Neural cell (in vitro differentiated cells): ENCODE results near the gene FILIP1L. TPM values are rescaled to one million over a fixed set of nuclear protein-coding genes. Genes with fewer than 3 reads are reported as not detected.

ENCODE experiments used
- H2AFZ ChIP-seq: fragments of 200-600, 300-800 bp; sonication (generic), shearing (Covaris generic); 2 replicates; pipeline ENCODE4 v1.6.0; 2014; ENCODE audit warnings: low read depth, mild to moderate bottlenecking, antibody characterized with exemption, low read length, moderate library complexity
- H3F3A ChIP-seq: fragments of 200-600 bp; shearing (Covaris generic); 2 replicates; pipeline ENCODE4 v1.6.1; 2016; ENCODE audit warnings: mild to moderate bottlenecking, moderate library complexity, mixed read lengths, antibody characterized with exemption, low read length; ENCODE audit not compliant: insufficient read depth, poor library complexity, severe bottlenecking
- H3K27ac ChIP-seq: fragments of 200-600, 300-800 bp; sonication (generic), shearing (Covaris generic); 2 replicates; pipeline ENCODE4 v1.5.1; 2014; ENCODE audit warnings: mild to moderate bottlenecking, low read length, moderate library complexity
- H3K27me3 ChIP-seq: fragments of 300-800, 200-600 bp; sonication (generic), shearing (Covaris generic); 2 replicates; pipeline ENCODE4 v1.6.0; 2014; ENCODE audit warnings: mild to moderate bottlenecking, low read depth, low read length, moderate library complexity; ENCODE audit not compliant: insufficient read depth
- H3K36me3 ChIP-seq: fragments of 300-800, 200-600 bp; sonication (generic), shearing (Covaris generic); 2 replicates; pipeline ENCODE4 v1.5.1; 2014; ENCODE audit warnings: mild to moderate bottlenecking, antibody characterized with exemption, low read length, moderate library complexity; ENCODE audit not compliant: insufficient read depth
- H3K4me2 ChIP-seq: fragments of 300-800, 200-600 bp; sonication (generic), shearing (Covaris generic); 2 replicates; pipeline ENCODE4 v1.6.0; 2014; ENCODE audit warnings: mild to moderate bottlenecking, low read length
- H3K4me3 ChIP-seq: fragments of 300-800, 200-600 bp; sonication (generic), shearing (Covaris generic); 2 replicates; pipeline ENCODE4 v1.5.1; 2014; ENCODE audit warnings: mild to moderate bottlenecking, low read length, moderate library complexity
- H3K79me2 ChIP-seq: fragments of 200-600 bp; shearing (Covaris generic); replicated peaks from 2 replicates; pipeline ENCODE4 v1.6.0; 2014; ENCODE audit warnings: mild to moderate bottlenecking, low read length, moderate library complexity; ENCODE audit not compliant: insufficient read depth
- H3K9ac ChIP-seq: fragments of 300-800, 200-600 bp; sonication (generic), shearing (Covaris generic); 2 replicates; pipeline ENCODE4 v1.6.1; 2016; ENCODE audit warnings: mild to moderate bottlenecking, low read length, mixed read lengths
- H3K9me2 ChIP-seq: fragments of 200-600 bp; shearing (Covaris generic); 2 replicates; pipeline ENCODE4 v1.6.1; 2016; ENCODE audit warnings: mild to moderate bottlenecking, low read length, mixed read lengths; ENCODE audit not compliant: insufficient read depth
- H3K9me3 ChIP-seq: fragments of 200-600, 300-800 bp; sonication (generic), shearing (Covaris generic); 2 replicates; pipeline ENCODE4 v1.6.1; 2016; ENCODE audit warnings: mild to moderate bottlenecking, mixed run types, low read length, moderate library complexity, mixed read lengths
- H4K20me1 ChIP-seq: fragments of 200-600 bp; shearing (Covaris generic); 2 replicates; pipeline ENCODE4 v1.6.1; 2016; ENCODE audit warnings: mild to moderate bottlenecking, mixed run types; ENCODE audit not compliant: insufficient read depth
- CTCF ChIP-seq: fragments of 450-650 bp; IDR thresholded peaks from 2 replicates; pipeline ENCODE4 v1.5.1; 2014; ENCODE audit warnings: antibody characterized with exemption, mild to moderate bottlenecking, moderate library complexity; ENCODE audit not compliant: poor library complexity, severe bottlenecking
- EP300 ChIP-seq: fragments of 450-650 bp; conservative IDR thresholded peaks from 2 replicates; pipeline ENCODE4 v1.6.1; 2014; ENCODE audit warnings: antibody characterized with exemption, mild to moderate bottlenecking, moderate library complexity; ENCODE audit not compliant: poor library complexity, severe bottlenecking
- EZH2 ChIP-seq: fragments of 200-600, 300-800 bp; shearing (Covaris generic), sonication (generic); IDR thresholded peaks from 2 replicates; pipeline ENCODE4 v1.6.1; 2014; ENCODE audit warnings: antibody characterized with exemption, low read length, borderline replicate concordance, mild to moderate bottlenecking; ENCODE audit not compliant: insufficient read depth, poor library complexity, severe bottlenecking
- MXI1 ChIP-seq: fragments of 450-650 bp; conservative IDR thresholded peaks from 2 replicates; pipeline ENCODE4 v1.6.1; 2014; ENCODE audit warnings: antibody characterized with exemption, mild to moderate bottlenecking; ENCODE audit not compliant: poor library complexity, severe bottlenecking
- POLR2AphosphoS5 ChIP-seq: IDR thresholded peaks from 2 replicates; pipeline ENCODE4 v1.6.1; 2012
- RAD21 ChIP-seq: fragments of 450-650 bp; conservative IDR thresholded peaks from 2 replicates; pipeline ENCODE4 v1.6.1; 2014; ENCODE audit warnings: antibody characterized with exemption, mild to moderate bottlenecking, moderate library complexity
- SMC3 ChIP-seq: fragments of 450-650 bp; conservative IDR thresholded peaks from 2 replicates; pipeline ENCODE4 v1.6.1; 2014; ENCODE audit warnings: antibody characterized with exemption, mild to moderate bottlenecking, moderate library complexity; ENCODE audit not compliant: poor library complexity
- TAF1 ChIP-seq: IDR thresholded peaks from 2 replicates; pipeline ENCODE4 v1.6.1; 2012; ENCODE audit warnings: low read depth
- polyA plus RNA-seq: library from polyadenylated mRNA; depleted of rRNA; stranded (reverse); fragments of >200 nt; gene quantifications from 2 replicates; pipeline ENCODE4 v1.2.3, GENCODE V29; 2014
- TF ChIP-seq, protein P1 (sequence below): IDR thresholded peaks from 2 replicates; pipeline ENCODE4 v1.6.1; 2012; ENCODE audit warnings: borderline replicate concordance

FILIP1L gene
- polyA plus RNA-seq, 1 donor from 2014 or later = 0.27 TPM

DNA sequence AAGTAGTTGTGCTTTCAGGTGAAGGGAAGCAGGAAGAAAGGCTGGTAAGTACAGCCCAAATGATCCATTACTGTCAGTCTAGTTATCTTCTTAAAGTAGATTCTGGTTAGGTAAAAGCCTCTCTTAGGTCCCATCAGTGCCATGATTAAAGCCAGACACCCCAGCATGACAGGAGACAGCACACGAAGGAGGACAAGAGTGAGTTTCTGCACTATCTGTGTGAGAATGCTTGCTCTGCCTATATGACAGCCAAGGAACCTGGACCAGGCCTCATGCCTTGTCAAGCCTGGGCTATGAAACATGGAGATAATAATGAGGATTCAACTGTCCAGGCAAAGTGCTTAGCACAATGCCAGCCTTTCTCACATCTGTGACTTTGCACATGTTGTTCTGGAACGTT is 13.5 kb upstream of the FILIP1L start:
- Histone ChIP-seq H3K4me2 (no peak overlapping the region), H3K9me3 (no peaks in the 10 kb centered on the region), H3K27ac (no peak overlapping the region), H3K36me3 (no peaks in the 10 kb centered on the region), H3K9me2 (no peaks in the 10 kb centered on the region), H2AFZ (no peak overlapping the region), H3K79me2 (no peaks in the 10 kb centered on the region), H3K27me3 (no peaks in the 10 kb centered on the region), H4K20me1 (no peaks in the 10 kb centered on the region), H3F3A (no peaks in the 10 kb centered on the region), H3K4me3 (no peak overlapping the region), H3K9ac (no peak overlapping the region)
- TF ChIP-seq TAF1 = no peak
- TF ChIP-seq, protein P1, sequence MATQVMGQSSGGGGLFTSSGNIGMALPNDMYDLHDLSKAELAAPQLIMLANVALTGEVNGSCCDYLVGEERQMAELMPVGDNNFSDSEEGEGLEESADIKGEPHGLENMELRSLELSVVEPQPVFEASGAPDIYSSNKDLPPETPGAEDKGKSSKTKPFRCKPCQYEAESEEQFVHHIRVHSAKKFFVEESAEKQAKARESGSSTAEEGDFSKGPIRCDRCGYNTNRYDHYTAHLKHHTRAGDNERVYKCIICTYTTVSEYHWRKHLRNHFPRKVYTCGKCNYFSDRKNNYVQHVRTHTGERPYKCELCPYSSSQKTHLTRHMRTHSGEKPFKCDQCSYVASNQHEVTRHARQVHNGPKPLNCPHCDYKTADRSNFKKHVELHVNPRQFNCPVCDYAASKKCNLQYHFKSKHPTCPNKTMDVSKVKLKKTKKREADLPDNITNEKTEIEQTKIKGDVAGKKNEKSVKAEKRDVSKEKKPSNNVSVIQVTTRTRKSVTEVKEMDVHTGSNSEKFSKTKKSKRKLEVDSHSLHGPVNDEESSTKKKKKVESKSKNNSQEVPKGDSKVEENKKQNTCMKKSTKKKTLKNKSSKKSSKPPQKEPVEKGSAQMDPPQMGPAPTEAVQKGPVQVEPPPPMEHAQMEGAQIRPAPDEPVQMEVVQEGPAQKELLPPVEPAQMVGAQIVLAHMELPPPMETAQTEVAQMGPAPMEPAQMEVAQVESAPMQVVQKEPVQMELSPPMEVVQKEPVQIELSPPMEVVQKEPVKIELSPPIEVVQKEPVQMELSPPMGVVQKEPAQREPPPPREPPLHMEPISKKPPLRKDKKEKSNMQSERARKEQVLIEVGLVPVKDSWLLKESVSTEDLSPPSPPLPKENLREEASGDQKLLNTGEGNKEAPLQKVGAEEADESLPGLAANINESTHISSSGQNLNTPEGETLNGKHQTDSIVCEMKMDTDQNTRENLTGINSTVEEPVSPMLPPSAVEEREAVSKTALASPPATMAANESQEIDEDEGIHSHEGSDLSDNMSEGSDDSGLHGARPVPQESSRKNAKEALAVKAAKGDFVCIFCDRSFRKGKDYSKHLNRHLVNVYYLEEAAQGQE = no peak
- TF ChIP-seq POLR2AphosphoS5 = no peak
- TF ChIP-seq CTCF = no peak
- TF ChIP-seq MXI1 = no peak
- TF ChIP-seq EZH2 = no peak
- no peak for TF ChIP-seq SMC3
- no peak for TF ChIP-seq EP300
- TF ChIP-seq RAD21 = no peak

DNA sequence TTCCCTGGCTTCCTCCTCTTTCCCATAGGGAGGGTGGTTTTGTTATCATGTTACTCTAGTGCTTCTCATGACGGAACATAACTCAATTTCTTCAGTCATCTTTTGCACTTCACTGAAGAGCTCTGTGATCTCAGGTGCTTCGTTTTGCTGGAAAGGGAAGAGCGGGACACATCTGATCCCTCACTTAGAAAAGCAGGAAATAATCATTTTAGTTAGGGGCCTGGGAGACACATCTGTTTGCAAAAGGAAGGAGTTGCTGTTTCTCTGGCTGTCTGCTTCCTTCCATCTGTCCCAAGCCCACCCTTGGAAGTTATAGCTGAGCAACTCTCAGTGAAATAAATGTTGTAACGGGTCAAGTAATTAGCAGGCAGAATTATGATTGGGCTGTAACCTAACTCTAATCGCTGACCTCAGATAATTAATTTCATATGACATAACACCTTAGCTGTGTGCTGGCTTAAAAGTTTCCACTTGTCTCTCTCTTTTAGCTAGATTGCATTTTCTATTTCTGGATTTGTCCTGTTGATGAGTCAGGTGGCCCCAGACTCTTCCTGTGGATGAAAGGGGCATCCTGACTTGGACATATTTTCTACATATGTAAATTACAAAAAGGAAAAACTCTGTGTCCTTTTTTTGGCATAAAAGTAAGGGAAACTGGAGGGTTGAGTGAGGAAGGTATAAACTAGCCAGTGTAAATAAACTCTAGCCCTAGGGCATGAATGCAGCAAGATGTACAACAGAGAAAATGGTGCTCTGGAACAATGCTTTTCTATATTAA is 11.0 kb upstream of the FILIP1L start:
- Histone ChIP-seq H3K4me3 (no peak overlapping the region), H3K27me3 (no peaks in the 10 kb centered on the region), H3K27ac (no peak overlapping the region), H2AFZ (no peak overlapping the region), H3K9me3 (no peaks in the 10 kb centered on the region), H3F3A (no peaks in the 10 kb centered on the region), H3K79me2 (no peaks in the 10 kb centered on the region), H3K4me2 (no peak overlapping the region), H3K36me3 (no peaks in the 10 kb centered on the region), H3K9ac (no peak overlapping the region), H4K20me1 (no peaks in the 10 kb centered on the region), H3K9me2 (no peaks in the 10 kb centered on the region)
- TF ChIP-seq, protein P1 = no peak
- no peak for TF ChIP-seq RAD21
- TF ChIP-seq EZH2 = no peak
- no peak for TF ChIP-seq TAF1
- TF ChIP-seq EP300 = no peak
- no peak for TF ChIP-seq POLR2AphosphoS5
- TF ChIP-seq SMC3 = no peak
- TF ChIP-seq CTCF = no peak
- no peak for TF ChIP-seq MXI1
